DND-41 (cell line): ENCODE results near the gene CFL1.

ENCODE experiments used
- EZH2 ChIP-seq: IDR thresholded peaks from 3 replicates; pipeline ENCODE4 v1.6.1; 2012; ENCODE audit warnings: borderline replicate concordance, low read depth, mild to moderate bottlenecking, moderate library complexity, low read length, inconsistent platforms; ENCODE audit not compliant: severe bottlenecking
- TF ChIP-seq, protein P1 (sequence below): IDR thresholded peaks from 2 replicates; pipeline ENCODE4 v1.5.1; 2012; ENCODE audit warnings: borderline replicate concordance, low read length, moderate library complexity, mild to moderate bottlenecking; ENCODE audit not compliant: poor library complexity, severe bottlenecking; ENCODE audit errors: extremely low read depth

DNA sequence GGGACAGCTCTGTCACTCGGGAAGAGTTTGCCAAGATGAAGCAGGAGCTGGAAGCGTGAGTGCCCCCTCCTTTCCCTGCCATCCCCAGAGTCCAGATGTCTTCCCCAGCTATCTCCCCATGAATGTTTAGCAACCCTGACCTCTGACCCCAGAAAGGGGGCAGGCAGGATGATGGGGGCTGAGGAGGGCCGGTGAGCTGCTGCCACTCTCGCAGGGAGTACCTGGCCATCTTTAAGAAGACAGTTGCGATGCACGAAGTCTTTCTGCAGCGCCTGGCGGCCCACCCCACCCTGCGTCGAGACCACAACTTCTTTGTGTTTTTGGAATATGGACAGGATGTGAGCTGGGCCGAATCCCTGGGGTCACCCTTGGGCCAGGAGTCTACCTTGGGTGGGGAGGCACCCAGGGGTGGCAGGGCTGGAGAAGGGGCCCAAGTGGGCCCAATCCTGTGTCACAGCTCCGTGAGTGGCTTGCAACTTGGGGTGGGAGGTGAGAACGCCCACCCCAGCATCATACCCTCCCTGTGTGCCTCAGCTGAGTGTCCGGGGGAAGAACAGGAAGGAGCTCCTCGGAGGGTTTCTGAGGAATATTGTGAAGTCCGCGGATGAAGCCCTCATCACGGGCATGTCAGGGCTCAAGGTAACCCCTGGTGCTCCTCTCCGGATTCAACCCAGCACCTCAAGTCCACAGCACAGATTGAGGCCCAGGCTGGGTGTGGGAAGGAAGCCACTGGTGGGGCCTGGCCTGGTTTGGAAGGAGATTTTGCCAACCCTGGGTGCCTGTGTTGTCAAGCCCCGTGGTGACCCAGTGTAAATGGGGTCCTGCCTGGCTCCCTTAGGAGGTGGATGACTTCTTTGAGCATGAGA lies 7.5 kb downstream of the CFL1 start:
- no peak for TF ChIP-seq EZH2
- TF ChIP-seq, protein P1, sequence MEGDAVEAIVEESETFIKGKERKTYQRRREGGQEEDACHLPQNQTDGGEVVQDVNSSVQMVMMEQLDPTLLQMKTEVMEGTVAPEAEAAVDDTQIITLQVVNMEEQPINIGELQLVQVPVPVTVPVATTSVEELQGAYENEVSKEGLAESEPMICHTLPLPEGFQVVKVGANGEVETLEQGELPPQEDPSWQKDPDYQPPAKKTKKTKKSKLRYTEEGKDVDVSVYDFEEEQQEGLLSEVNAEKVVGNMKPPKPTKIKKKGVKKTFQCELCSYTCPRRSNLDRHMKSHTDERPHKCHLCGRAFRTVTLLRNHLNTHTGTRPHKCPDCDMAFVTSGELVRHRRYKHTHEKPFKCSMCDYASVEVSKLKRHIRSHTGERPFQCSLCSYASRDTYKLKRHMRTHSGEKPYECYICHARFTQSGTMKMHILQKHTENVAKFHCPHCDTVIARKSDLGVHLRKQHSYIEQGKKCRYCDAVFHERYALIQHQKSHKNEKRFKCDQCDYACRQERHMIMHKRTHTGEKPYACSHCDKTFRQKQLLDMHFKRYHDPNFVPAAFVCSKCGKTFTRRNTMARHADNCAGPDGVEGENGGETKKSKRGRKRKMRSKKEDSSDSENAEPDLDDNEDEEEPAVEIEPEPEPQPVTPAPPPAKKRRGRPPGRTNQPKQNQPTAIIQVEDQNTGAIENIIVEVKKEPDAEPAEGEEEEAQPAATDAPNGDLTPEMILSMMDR = no peak
